Measurements from ENCODE around the gene DOCK2. TPM values are rescaled to one million over a fixed set of nuclear protein-coding genes. Genes with fewer than 3 reads are reported as not detected.

DOCK2 gene
- total and polyA plus RNA-seq, 2 donors (not counting 1 experiment from before 2014, with no cell fraction given), result 112 to 330 TPM

- Histone ChIP-seq H2AFZ (ENCODE audit: insufficient read depth, low read depth, low read length, poor library complexity, severe bottlenecking) (no peak overlapping the region), H3K4me1 (ENCODE audit: control insufficient read depth in 2 of 2, insufficient read depth in 2 of 2, low read length in 2 of 2) (no peaks in the 10 kb centered on the region), H3K9me3 (ENCODE audit: control extremely low read depth in 1 of 3, control insufficient read depth in 2 of 3, insufficient read depth in 1 of 3, low read length in 2 of 3) (no peaks in the 10 kb centered on the region), H3K27ac (ENCODE audit: low read length in 2 of 2) (no peak overlapping the region), H3K27me3 (replicated peaks in 1 of 4; ENCODE audit: control extremely low read depth in 1 of 4, control insufficient read depth in 3 of 4, insufficient read depth in 4 of 4, low read length in 3 of 4) (no peaks in the 10 kb centered on the region), H3K4me3 (ENCODE audit: control extremely low read depth in 1 of 5, extremely low read depth in 1 of 5, insufficient read depth in 1 of 5, low read depth in 2 of 5, low read length in 4 of 5) (no peak overlapping the region), H3K4me2 (replicated peaks; ENCODE audit: low read depth, low read length, poor library complexity, severe bottlenecking) (no peak overlapping the region), H4K20me1 (ENCODE audit: control insufficient read depth, insufficient read depth, low read length, poor library complexity, severe bottlenecking) (peaks cover 14% of the 10 kb centered on the region), H3K36me3 (replicated peaks in 1 of 2; ENCODE audit: control extremely low read depth in 1 of 2, control insufficient read depth in 1 of 2, extremely low read depth in 1 of 2, insufficient read depth in 2 of 2, low read length in 1 of 2) (peaks cover 8 to 80% of the 10 kb centered on the region in 2 experiments), H3K79me2 (ENCODE audit: control insufficient read depth, insufficient read depth, low read length) (no peaks in the 10 kb centered on the region), H3K9ac (ENCODE audit: low read length) (no peak overlapping the region)
- Mint-ChIP-seq H3K4me1 (no peaks in the 10 kb centered on the region), H3K4me3 (no peak overlapping the region), H3K9me3 (ENCODE audit: insufficient read depth) (no peaks in the 10 kb centered on the region), H3K27ac (no peak overlapping the region), H3K27me3 (no peaks in the 10 kb centered on the region)
- ATAC-seq (ENCODE audit: low read depth) (no peak), DNase-seq (no peak)
- intact Hi-C loops (cut with micrococcal nuclease), result no loop called here
- 90% methylated on average over 10 of the region's 10 CpGs for WGBS (ENCODE audit: insufficient coverage)
- ChIA-PET POLR2A (no interaction called here), CTCF (no interaction called here)
- TF ChIP-seq EZH2 (IDR thresholded peaks at IDR 0.05; ENCODE audit: borderline replicate concordance, insufficient read depth, low read depth, low read length, poor library complexity, severe bottlenecking), result no peak
- TF ChIP-seq, protein P1, sequence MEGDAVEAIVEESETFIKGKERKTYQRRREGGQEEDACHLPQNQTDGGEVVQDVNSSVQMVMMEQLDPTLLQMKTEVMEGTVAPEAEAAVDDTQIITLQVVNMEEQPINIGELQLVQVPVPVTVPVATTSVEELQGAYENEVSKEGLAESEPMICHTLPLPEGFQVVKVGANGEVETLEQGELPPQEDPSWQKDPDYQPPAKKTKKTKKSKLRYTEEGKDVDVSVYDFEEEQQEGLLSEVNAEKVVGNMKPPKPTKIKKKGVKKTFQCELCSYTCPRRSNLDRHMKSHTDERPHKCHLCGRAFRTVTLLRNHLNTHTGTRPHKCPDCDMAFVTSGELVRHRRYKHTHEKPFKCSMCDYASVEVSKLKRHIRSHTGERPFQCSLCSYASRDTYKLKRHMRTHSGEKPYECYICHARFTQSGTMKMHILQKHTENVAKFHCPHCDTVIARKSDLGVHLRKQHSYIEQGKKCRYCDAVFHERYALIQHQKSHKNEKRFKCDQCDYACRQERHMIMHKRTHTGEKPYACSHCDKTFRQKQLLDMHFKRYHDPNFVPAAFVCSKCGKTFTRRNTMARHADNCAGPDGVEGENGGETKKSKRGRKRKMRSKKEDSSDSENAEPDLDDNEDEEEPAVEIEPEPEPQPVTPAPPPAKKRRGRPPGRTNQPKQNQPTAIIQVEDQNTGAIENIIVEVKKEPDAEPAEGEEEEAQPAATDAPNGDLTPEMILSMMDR (IDR thresholded peaks at IDR 0.05), result no peak
Measured at GRCh38 chr5:169756071-169756765, 119.1 kb downstream of the DOCK2 start.

- Histone ChIP-seq H3K36me3 (replicated peaks in 1 of 2; ENCODE audit: control extremely low read depth in 1 of 2, control insufficient read depth in 1 of 2, extremely low read depth in 1 of 2, insufficient read depth in 2 of 2, low read length in 1 of 2) (peaks cover 4 to 80% of the 10 kb centered on the region in 2 experiments), H3K4me2 (replicated peaks; ENCODE audit: low read depth, low read length, poor library complexity, severe bottlenecking) (no peak overlapping the region), H3K4me1 (ENCODE audit: control insufficient read depth in 2 of 2, insufficient read depth in 2 of 2, low read length in 2 of 2) (no peaks in the 10 kb centered on the region), H3K79me2 (ENCODE audit: control insufficient read depth, insufficient read depth, low read length) (no peaks in the 10 kb centered on the region), H3K9ac (ENCODE audit: low read length) (no peak overlapping the region), H2AFZ (ENCODE audit: insufficient read depth, low read depth, low read length, poor library complexity, severe bottlenecking) (no peak overlapping the region), H3K27me3 (replicated peaks in 1 of 4; ENCODE audit: control extremely low read depth in 1 of 4, control insufficient read depth in 3 of 4, insufficient read depth in 4 of 4, low read length in 3 of 4) (no peaks in the 10 kb centered on the region), H3K9me3 (ENCODE audit: control extremely low read depth in 1 of 3, control insufficient read depth in 2 of 3, insufficient read depth in 1 of 3, low read length in 2 of 3) (no peaks in the 10 kb centered on the region), H4K20me1 (ENCODE audit: control insufficient read depth, insufficient read depth, low read length, poor library complexity, severe bottlenecking) (peaks cover 14% of the 10 kb centered on the region), H3K4me3 (ENCODE audit: control extremely low read depth in 1 of 5, extremely low read depth in 1 of 5, insufficient read depth in 1 of 5, low read depth in 2 of 5, low read length in 4 of 5) (no peak overlapping the region), H3K27ac (ENCODE audit: low read length in 2 of 2) (no peak overlapping the region)
- ChIA-PET CTCF (no interaction called here), POLR2A (no interaction called here)
- TF ChIP-seq EZH2 (IDR thresholded peaks at IDR 0.05; ENCODE audit: borderline replicate concordance, insufficient read depth, low read depth, low read length, poor library complexity, severe bottlenecking), result no peak
- TF ChIP-seq, protein P1 (IDR thresholded peaks at IDR 0.05), result no peak
- intact Hi-C loops (cut with micrococcal nuclease), result no loop called here
- Mint-ChIP-seq H3K9me3 (ENCODE audit: insufficient read depth) (no peaks in the 10 kb centered on the region), H3K27me3 (no peaks in the 10 kb centered on the region), H3K4me3 (no peak overlapping the region), H3K4me1 (no peaks in the 10 kb centered on the region), H3K27ac (no peak overlapping the region)
- no CpG with 5 or more reads among the region's 1 CpG for WGBS (ENCODE audit: insufficient coverage)
- DNase-seq, result no peak
- no peak for ATAC-seq (ENCODE audit: low read depth)
Measured at GRCh38 chr5:169757016-169757415, 119.9 kb downstream of the DOCK2 start.
